PC-9 (cell line): Measurements from ENCODE around the gene ZDHHC11.
"Not testable (repeated sequence)": the region's sequence is repeated elsewhere in the genome, so short reads cannot be mapped to it uniquely, and the experiment has no call there.

ENCODE experiments used
- CTCF ChIP-seq: fragments of 200-600 bp; sonication (generic); conservative IDR thresholded peaks from 2 replicates; pipeline ENCODE4 v1.6.1; 2017; ENCODE audit warnings: mixed run types, antibody characterized with exemption, mild to moderate bottlenecking, moderate library complexity
- EZH2 ChIP-seq: fragments of 200-600 bp; sonication (generic); IDR thresholded peaks from 2 replicates; pipeline ENCODE4 v1.8.0; 2017; ENCODE audit warnings: antibody characterized with exemption, low read depth

DNA sequence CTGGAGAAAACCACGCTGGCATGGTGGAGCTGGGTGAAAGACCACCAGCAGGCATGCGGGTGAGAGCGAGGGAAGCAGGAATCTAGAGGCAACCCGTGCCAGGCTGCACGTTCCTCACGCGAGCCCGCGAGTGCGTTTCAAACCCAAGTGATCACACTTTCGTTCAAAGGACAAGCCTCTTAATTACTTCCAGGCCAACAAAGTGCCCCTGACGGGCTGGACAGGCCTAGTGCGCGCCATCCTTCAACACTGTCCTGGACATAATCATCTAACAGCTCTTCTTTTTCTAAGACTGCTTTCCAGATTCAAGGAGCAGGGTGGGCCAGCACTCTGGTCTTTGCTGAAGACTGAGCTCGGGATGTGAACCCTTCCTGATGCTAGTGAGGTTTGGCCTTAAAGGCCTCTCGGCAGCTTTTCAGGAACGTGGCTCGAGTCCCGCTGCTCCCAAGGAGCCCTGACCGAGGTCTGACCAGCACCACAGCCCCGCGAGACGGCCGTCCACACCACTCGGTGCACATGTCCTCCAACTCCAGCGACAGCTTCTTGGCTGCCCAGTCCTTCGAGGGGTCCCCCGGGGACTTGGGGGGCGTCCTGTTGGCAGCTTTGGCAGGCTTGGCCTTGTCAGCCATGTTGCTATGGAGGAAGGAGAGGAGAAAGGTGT, 81.2 kb downstream of the ZDHHC11 start:
- not testable (repeated sequence) for TF ChIP-seq CTCF, EZH2
